GM12872 (cell line): ENCODE data around the gene KLK11.

Source experiments
- TF ChIP-seq, protein P1 (sequence below): IDR thresholded peaks from 3 replicates; pipeline ENCODE4 v1.5.1; 2011; ENCODE audit warnings: low read depth, mild to moderate bottlenecking, low read length, moderate library complexity; ENCODE audit not compliant: insufficient read depth

The KLK11 gene

DNA sequence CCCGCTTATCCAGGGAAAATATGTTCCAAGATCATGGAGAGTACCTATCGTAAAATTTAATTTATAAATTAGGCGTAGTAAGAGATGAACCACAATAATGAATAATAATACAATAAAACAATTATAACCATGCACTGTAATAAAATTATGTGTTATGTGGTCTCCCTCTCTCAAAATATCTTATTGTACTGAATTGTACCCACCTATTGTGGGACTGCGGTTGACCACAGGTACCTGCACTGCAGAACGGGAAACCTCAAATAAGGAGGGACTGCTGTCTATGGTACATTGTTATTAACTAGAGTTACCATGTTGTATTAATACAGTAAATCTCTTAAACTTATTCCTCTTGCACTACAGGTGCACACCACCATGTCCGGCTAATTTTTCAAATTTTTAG, 13.7 kb upstream of the KLK11 start:
- TF ChIP-seq, protein P1, sequence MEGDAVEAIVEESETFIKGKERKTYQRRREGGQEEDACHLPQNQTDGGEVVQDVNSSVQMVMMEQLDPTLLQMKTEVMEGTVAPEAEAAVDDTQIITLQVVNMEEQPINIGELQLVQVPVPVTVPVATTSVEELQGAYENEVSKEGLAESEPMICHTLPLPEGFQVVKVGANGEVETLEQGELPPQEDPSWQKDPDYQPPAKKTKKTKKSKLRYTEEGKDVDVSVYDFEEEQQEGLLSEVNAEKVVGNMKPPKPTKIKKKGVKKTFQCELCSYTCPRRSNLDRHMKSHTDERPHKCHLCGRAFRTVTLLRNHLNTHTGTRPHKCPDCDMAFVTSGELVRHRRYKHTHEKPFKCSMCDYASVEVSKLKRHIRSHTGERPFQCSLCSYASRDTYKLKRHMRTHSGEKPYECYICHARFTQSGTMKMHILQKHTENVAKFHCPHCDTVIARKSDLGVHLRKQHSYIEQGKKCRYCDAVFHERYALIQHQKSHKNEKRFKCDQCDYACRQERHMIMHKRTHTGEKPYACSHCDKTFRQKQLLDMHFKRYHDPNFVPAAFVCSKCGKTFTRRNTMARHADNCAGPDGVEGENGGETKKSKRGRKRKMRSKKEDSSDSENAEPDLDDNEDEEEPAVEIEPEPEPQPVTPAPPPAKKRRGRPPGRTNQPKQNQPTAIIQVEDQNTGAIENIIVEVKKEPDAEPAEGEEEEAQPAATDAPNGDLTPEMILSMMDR, result no peak

DNA sequence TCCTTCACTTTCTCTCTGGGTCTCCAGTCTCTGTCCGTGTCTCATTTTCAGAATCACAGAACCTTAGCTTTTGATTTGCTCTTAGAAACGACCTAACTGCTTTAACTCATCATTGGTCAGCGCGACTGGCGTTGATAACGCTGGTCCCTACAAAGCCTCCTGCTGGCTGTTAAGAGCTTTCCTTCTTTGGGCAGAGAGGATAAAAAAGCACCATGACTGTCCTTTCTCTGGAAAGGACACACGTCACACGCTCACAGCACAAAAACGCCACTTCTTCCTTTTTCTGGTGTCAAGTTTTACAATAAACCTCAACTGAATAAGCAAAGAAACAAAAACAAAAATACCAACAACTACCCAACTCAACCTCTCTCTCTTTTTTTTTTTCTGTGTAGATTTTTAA, 10.1 kb upstream of the KLK11 start:
- TF ChIP-seq, protein P1, result no peak

DNA sequence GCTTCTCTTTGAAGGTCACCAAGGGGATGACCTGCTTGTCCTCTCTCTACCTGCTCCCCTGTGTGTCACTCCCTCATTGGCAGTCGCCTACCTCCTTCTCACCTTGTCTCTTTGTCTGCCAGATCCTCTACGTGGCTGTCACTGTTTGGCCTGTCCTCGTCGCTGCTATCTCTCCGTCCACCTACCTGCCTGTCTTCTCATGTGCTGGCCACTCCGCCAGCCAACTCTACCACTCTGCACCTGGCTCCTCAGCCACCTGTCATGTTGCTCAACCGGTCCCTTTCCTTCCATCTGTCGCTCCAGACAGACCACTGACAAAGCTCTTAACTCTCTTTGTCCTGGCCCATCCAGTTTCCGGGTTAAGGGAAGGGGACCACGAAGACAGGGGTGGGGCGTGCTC, 8.3 kb upstream of the KLK11 start, which contains the start of gene KLK12:
KLK12 (minus strand) TSS at position 299 of the 400 bp plus-strand sequence. CDS start 381 bp downstream, outside the sequence.
- TF ChIP-seq, protein P1, result no peak

DNA sequence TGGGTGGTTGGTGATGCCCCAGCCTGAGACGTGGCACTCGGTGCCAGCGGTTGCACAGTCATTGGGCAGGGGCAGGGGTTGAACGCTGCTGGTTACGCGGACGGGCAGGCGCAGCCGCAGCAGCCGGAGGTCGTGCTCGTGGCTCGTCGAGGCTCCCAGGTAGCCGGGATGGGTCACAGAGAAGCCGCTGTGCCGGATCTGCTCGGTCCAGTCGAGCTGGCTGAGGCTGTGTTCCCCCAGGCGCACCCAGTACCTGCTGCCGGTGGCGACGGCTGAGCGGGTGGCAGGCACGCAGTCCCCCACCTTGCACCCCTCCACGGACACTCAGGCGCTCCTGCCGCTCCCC, 5.4 kb upstream of the KLK11 start:
- TF ChIP-seq, protein P1, result no peak

DNA sequence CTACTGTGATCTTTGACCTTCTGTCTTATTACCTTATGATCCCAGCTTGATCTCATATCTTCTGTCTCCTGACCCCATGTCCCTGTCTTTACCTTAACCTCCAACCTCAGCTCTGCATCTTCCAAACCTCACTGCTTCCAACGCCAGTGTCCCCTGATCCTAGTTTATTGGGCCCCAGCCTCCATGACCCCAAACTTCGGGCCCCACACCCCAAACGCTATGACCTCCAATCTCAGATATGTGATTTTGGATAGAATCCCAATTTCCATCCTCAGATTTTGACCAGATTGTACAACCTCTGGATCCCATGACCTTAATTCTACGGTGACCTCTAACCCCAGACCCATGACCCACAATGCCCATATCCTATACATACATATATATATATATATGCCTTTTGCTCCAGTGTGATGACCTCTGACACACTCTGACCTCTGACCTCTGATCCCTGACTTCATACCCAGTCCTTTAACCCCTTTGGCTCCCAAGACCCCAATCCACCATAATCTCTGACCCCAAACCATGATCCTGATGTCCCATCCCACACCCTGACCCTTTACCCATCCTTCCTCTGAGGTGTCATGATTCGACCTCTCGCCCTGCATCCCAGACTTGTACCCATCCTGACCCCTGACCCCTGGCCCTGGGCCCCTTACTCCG, 4.9 kb upstream of the KLK11 start:
- TF ChIP-seq, protein P1, result no peak

DNA sequence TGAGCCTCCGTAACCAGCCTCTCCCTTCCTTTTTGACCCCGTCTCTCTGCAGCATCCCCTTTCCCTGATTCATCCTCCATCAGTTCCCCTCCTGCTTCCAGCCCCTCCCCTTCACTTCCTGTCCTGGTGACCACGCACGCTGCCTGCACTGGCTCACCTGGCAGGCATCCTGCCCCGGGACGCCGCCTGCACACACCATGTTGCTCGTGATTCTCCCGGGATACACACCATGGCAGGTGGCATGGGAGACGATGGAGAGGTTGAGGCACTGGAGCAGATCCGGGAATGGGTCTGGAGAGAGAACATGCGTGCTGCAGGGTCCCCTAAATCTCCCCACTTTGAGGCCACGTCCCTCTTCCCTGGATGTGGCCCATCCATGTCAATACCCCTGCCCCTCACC, 4.2 kb upstream of the KLK11 start:
- TF ChIP-seq, protein P1, result no peak

DNA sequence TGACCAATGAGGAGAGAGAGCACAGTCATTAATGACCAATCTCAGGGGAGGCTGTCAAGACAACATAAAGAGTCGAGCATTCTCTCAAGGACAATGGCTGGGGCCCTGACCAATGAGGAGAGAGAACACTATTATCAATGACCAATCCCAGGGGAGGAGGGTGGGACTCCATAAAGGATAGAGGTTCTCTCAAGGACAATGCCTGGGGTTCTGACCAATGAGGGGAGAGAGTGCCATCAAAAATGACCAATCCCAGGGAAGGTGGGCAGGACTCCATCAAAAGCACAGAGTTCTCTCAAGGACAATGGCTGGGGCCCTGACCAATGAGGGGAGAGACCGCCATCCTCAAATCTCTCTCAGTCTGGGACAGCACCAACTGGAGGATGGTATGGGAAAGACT, 3.3 kb upstream of the KLK11 start:
- TF ChIP-seq, protein P1, result no peak
